Caco-2 (cell line): ENCODE data around the gene ID1. TPM values are rescaled to one million over a fixed set of nuclear protein-coding genes. Genes with fewer than 3 reads are reported as not detected.
A peak's percentile ranks its signal among the peaks of the same experiment; 100 is the strongest.

Source experiments
- BruUV-seq: library from RNA; stranded (reverse); fragments of 400-500 nt; replicated peaks from 2 replicates; lab custom pipeline; 2021; lab: Mats Ljungman, UMichigan
- CTCF ChIA-PET: fragments of 300-600 bp; sonication (Branson Sonifier 250); formaldehyde crosslinking; loops from one replicate; lab custom pipeline; 2022; ENCODE audit warnings: antibody characterized with exemption; lab: Charles Lee
- POLR2A ChIA-PET: fragments of 300-600 bp; sonication (Branson Sonifier 250); formaldehyde crosslinking; loops from one replicate; lab custom pipeline; 2022; ENCODE audit warnings: antibody characterized with exemption; lab: Charles Lee
- DNase-seq, 2 experiments: peaks; one replicate each; pipeline versions ENCODE4 v3.0.0 to v3.0.0-alpha.2; 2020 to 2022
- H3K27me3 ChIP-seq: replicated peaks from 2 replicates; pipeline ENCODE4 v1.6.0; 2011; ENCODE audit warnings: low read length; ENCODE audit not compliant: control insufficient read depth, insufficient read depth
- H3K36me3 ChIP-seq: 2 replicates; pipeline ENCODE4 v1.5.1; 2011; ENCODE audit warnings: low read length; ENCODE audit not compliant: control insufficient read depth, insufficient read depth
- H3K4me1 ChIP-seq: fragments of 250-450 bp; sonication (Bioruptor Pico); 2 replicates; pipeline ENCODE4 v1.5.1; 2020; ENCODE audit warnings: mild to moderate bottlenecking
- H3K4me3 ChIP-seq: 2 replicates; pipeline ENCODE4 v1.5.1; 2011; ENCODE audit warnings: low read depth, mild to moderate bottlenecking, control low read depth, low read length
- H3K9me3 ChIP-seq: fragments of 250-450 bp; sonication (Bioruptor Pico); 2 replicates; pipeline ENCODE4 v1.5.1; 2020; ENCODE audit warnings: mild to moderate bottlenecking, moderate library complexity
- H3K27ac Mint-ChIP-seq: one replicate; pipeline ENCODE4 v1.8.0; 2022; ENCODE audit warnings: mixed read lengths; ENCODE audit not compliant: unreplicated experiment
- H3K27me3 Mint-ChIP-seq: one replicate; pipeline ENCODE4 v1.8.0; 2022; ENCODE audit warnings: mixed read lengths; ENCODE audit not compliant: insufficient read depth, unreplicated experiment
- H3K36me3 Mint-ChIP-seq: one replicate; pipeline ENCODE4 v1.8.0; 2022; ENCODE audit warnings: mild to moderate bottlenecking, mixed read lengths; ENCODE audit not compliant: insufficient read depth, unreplicated experiment
- H3K4me1 Mint-ChIP-seq: one replicate; pipeline ENCODE4 v1.8.0; 2022; ENCODE audit warnings: low read depth, mixed read lengths; ENCODE audit not compliant: unreplicated experiment
- H3K4me3 Mint-ChIP-seq: one replicate; pipeline ENCODE4 v1.8.0; 2022; ENCODE audit warnings: mild to moderate bottlenecking, moderate library complexity, mixed read lengths; ENCODE audit not compliant: unreplicated experiment
- H3K9me3 Mint-ChIP-seq: one replicate; pipeline ENCODE4 v1.8.0; 2022; ENCODE audit warnings: mixed read lengths; ENCODE audit not compliant: unreplicated experiment
- CTCF ChIP-seq, 2 experiments: fragments of 200-600 bp in 1 of 2; IDR thresholded peaks; 1 replicate in 1 of 2; 2 replicates in 1 of 2; pipeline versions ENCODE4 v1.5.1 to v1.8.0; 2011 to 2022; ENCODE audit warnings: antibody characterized with exemption in 1 of 2, control low read depth in 1 of 2, inconsistent platforms in 1 of 2, low read depth in 1 of 2, low read length in 1 of 2, mild to moderate bottlenecking in 1 of 2, moderate library complexity in 1 of 2; ENCODE audit not compliant: insufficient read depth in 1 of 2, severe bottlenecking in 1 of 2, unreplicated experiment in 1 of 2
- intact Hi-C: fragments of 100-400 bp; cut with micrococcal nuclease; formaldehyde crosslinking; loops from one replicate; pipeline ENCODE4 v1.10.0; 2022; ENCODE audit not compliant: unreplicated experiment
- total RNA-seq: library from RNA; stranded (reverse); gene quantifications from 2 replicates; pipeline ENCODE4 v1.2.3, GENCODE V29; 2022

The ID1 gene
- total RNA-seq, 1 experiment from 2014 or later = 163 TPM

GRCh38 chr20:31566658-31567379 is 38.3 kb upstream of the ID1 start:
- no peak for DNase-seq
- Histone ChIP-seq H3K9me3 (no peaks in the 10 kb centered on the region), H3K4me1 (peaks cover 5% of the 10 kb centered on the region), H3K27me3 (no peaks in the 10 kb centered on the region), H3K36me3 (peaks cover 13% of the 10 kb centered on the region), H3K4me3 (no peak overlapping the region)
- ChIA-PET POLR2A (interaction anchor here (0.5 to 1.5 kb wide), 3 partner anchors 10 to 46 kb away, joined by 3 to 6 read pairs (median 4); no protein-coding TSS in a partner anchor), CTCF (interaction anchor here (0.6 to 28.6 kb wide), 7 partner anchors 11 to 386 kb away, joined by 3 to 1708 read pairs (median 4); partner anchors contain the start of gene ID1)
- H3K36me3 Mint-ChIP-seq = peaks cover 87% of the 10 kb centered on the region
- no peaks in the 10 kb centered on the region for H3K27me3 Mint-ChIP-seq
- peak overlapping the region; percentile 66 for H3K27ac Mint-ChIP-seq
- intact Hi-C loops = no loop called here
- H3K9me3 Mint-ChIP-seq = no peaks in the 10 kb centered on the region
- H3K4me3 Mint-ChIP-seq = no peak overlapping the region
- H3K4me1 Mint-ChIP-seq = peaks cover 25% of the 10 kb centered on the region
- no peak for TF ChIP-seq CTCF (IDR thresholded peaks at IDR 0.05; ENCODE audit: insufficient read depth in 1 of 2, low read depth in 1 of 2, low read length in 1 of 2, severe bottlenecking in 1 of 2, unreplicated experiment in 1 of 2)
- BruUV-seq = no TSS peak

GRCh38 chr20:31567380-31567720 is 37.7 kb upstream of the ID1 start:
- ChIA-PET POLR2A (interaction anchor here (0.5 to 1.5 kb wide), 2 partner anchors 9 to 41 kb away, joined by 3 to 4 read pairs; no protein-coding TSS in a partner anchor), CTCF (interaction anchor here (0.6 to 28.6 kb wide), 9 partner anchors 10 to 385 kb away, joined by 3 to 1708 read pairs (median 4); partner anchors contain the start of gene ID1)
- Histone ChIP-seq H3K4me1 (peaks cover 10% of the 10 kb centered on the region), H3K36me3 (peaks cover 11% of the 10 kb centered on the region), H3K4me3 (no peak overlapping the region), H3K27me3 (no peaks in the 10 kb centered on the region), H3K9me3 (no peaks in the 10 kb centered on the region)
- peak overlapping the region; percentile 66 for H3K27ac Mint-ChIP-seq
- intact Hi-C loops = no loop called here
- TF ChIP-seq CTCF (IDR thresholded peaks at IDR 0.05; ENCODE audit: insufficient read depth in 1 of 2, low read depth in 1 of 2, low read length in 1 of 2, severe bottlenecking in 1 of 2, unreplicated experiment in 1 of 2) = no peak
- no peak for DNase-seq
- H3K9me3 Mint-ChIP-seq = no peaks in the 10 kb centered on the region
- H3K4me3 Mint-ChIP-seq = no peak overlapping the region
- no TSS peak for BruUV-seq
- H3K4me1 Mint-ChIP-seq = peaks cover 31% of the 10 kb centered on the region
- H3K36me3 Mint-ChIP-seq = peaks cover 87% of the 10 kb centered on the region
- H3K27me3 Mint-ChIP-seq = no peaks in the 10 kb centered on the region

DNA sequence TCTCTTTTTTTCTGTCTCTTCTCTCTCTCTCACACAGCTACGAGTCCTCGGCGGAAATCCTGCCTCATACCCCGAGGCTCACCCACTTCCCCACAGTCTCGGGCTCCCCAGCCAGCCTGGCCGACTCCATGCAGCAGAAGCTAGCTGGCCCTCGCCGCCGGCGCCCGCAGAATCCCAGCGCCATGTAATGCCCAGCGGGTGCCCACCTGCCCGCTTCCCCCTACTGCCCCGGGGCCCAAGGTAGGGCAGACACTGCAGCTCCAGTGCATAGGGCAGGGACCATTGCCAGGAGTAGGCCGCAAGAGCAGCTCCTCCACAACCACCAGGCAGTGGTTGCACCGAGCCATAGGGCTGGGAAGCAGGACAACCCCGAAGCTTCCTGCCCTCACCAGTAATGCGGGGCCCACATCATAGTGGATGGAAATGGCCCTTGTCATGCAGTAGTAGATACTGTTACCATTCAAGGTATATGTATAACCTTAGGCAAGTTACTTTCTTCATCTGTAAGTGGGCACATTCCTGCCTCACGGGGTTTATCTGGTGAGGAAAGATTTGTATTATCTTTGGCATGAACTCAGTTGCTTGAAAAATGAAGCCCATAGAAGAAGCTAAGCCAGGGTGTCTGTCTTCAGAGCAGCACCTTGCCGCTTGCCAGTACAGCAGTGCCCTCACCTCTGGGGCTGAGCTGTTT is 36.9 kb upstream of the ID1 start:
- ChIA-PET CTCF (interaction anchor here (0.6 to 28.6 kb wide), 11 partner anchors 8 to 180 kb away, joined by 3 to 1708 read pairs (median 7); partner anchors contain the start of gene ID1), POLR2A (interaction anchor here (1.0 to 1.5 kb wide), 2 partner anchors 36 to 40 kb away, joined by 4 to 9 read pairs; partner anchors contain the start of gene ID1)
- H3K9me3 ChIP-seq = no peaks in the 10 kb centered on the region
- no peaks in the 10 kb centered on the region for H3K9me3 Mint-ChIP-seq
- peaks cover 34% of the 10 kb centered on the region for H3K4me1 Mint-ChIP-seq
- no peak overlapping the region for H3K4me3 ChIP-seq
- BruUV-seq = no TSS peak
- TF ChIP-seq CTCF (IDR thresholded peaks at IDR 0.05; ENCODE audit: insufficient read depth in 1 of 2, low read depth in 1 of 2, low read length in 1 of 2, severe bottlenecking in 1 of 2, unreplicated experiment in 1 of 2) = no peak
- H3K4me3 Mint-ChIP-seq = no peak overlapping the region
- H3K27me3 Mint-ChIP-seq = no peaks in the 10 kb centered on the region
- peaks cover 13% of the 10 kb centered on the region for H3K4me1 ChIP-seq
- no peaks in the 10 kb centered on the region for H3K27me3 ChIP-seq
- no peak for DNase-seq
- H3K36me3 Mint-ChIP-seq = peaks cover 87% of the 10 kb centered on the region
- H3K36me3 ChIP-seq = peaks cover 8% of the 10 kb centered on the region
- H3K27ac Mint-ChIP-seq = peak overlapping the region; percentile 66
- intact Hi-C loops = no loop called here
